NT2/D1 (cell line): Measurements from ENCODE around the gene ATP5PD.
"Not testable (repeated sequence)": the region's sequence is repeated elsewhere in the genome, so short reads cannot be mapped to it uniquely, and the experiment has no call there.

Experiments
- DNase-seq: peaks from one replicate; pipeline ENCODE4 v3.0.0-alpha.2; 2011; ENCODE audit warnings: low read depth, low spot score
- H3K27me3 ChIP-seq: 2 replicates; pipeline ENCODE4 v1.6.0; 2011; ENCODE audit warnings: mild to moderate bottlenecking; ENCODE audit not compliant: insufficient read length, insufficient read depth
- H3K36me3 ChIP-seq: 2 replicates; pipeline ENCODE4 v1.6.1; 2011; ENCODE audit warnings: mild to moderate bottlenecking, low read length, mixed read lengths; ENCODE audit not compliant: insufficient read depth, insufficient read length
- H3K4me1 ChIP-seq: 2 replicates; pipeline ENCODE4 v1.5.1; 2011; ENCODE audit not compliant: insufficient read depth, insufficient read length
- H3K4me3 ChIP-seq: 2 replicates; pipeline ENCODE4 v1.5.1; 2011; ENCODE audit warnings: low read depth; ENCODE audit not compliant: insufficient read length
- H3K9ac ChIP-seq: 2 replicates; pipeline ENCODE4 v1.6.0; 2011; ENCODE audit warnings: low read depth; ENCODE audit not compliant: insufficient read length
- H3K9me3 ChIP-seq: 2 replicates; pipeline ENCODE4 v1.5.1; 2011; ENCODE audit warnings: mild to moderate bottlenecking, low read length; ENCODE audit not compliant: insufficient read depth
- SUZ12 ChIP-seq: IDR thresholded peaks from 2 replicates; pipeline ENCODE4 v1.6.1; 2011; ENCODE audit not compliant: insufficient read length, insufficient read depth; ENCODE audit errors: extremely low read depth
- YY1 ChIP-seq: IDR thresholded peaks from 2 replicates; pipeline ENCODE4 v1.6.1; 2011; ENCODE audit not compliant: insufficient read length, insufficient read depth
- ZNF274 ChIP-seq: IDR thresholded peaks from 2 replicates; pipeline ENCODE4 v1.6.1; 2011; ENCODE audit warnings: mild to moderate bottlenecking, low read depth, low read length

The ATP5PD gene

DNA sequence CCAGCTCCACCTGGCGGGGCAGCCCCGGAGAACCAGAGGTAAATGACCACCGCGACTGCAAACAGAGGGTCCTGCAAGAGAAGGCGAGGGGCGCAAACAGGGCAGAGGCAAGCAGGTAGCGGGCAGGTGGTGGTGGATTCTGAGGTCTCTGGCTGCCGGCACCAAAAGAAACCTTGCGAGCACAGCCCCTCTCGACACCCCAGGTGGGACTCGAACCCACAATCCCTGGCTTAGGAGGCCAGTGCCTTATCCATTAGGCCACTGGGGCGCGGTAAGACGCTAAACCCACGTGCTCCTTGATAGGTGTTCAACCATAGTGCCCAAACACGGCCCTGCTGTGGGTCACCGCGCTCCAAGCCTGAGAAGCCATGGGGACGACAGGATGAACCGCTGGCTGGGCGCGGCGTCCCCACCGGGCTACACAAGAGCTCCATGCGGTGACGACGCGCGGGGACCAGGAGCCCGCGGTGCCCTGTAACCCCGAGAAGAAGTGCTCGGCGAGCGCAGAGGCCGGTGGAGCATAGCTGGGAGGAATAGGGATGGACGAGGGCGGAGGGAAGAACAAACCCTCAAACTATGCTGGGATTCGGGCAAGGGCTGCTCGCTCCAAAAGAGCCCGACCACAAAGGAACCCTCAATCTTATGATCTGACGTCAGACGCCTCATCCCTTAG, 12.4 kb downstream of the ATP5PD start:
- peak overlapping the region; percentile 91 for H3K9ac ChIP-seq
- peak overlapping the region; percentile 85 for H3K4me3 ChIP-seq
- H3K4me1 ChIP-seq, result peaks cover 9% of the 10 kb centered on the region
- peaks cover 22% of the 10 kb centered on the region for H3K9me3 ChIP-seq
- no peak for TF ChIP-seq SUZ12
- no peak for TF ChIP-seq ZNF274
- no peak for TF ChIP-seq YY1
- H3K36me3 ChIP-seq, result peaks cover 25% of the 10 kb centered on the region
- DNase-seq, result peak; percentile 76
- no peaks in the 10 kb centered on the region for H3K27me3 ChIP-seq

DNA sequence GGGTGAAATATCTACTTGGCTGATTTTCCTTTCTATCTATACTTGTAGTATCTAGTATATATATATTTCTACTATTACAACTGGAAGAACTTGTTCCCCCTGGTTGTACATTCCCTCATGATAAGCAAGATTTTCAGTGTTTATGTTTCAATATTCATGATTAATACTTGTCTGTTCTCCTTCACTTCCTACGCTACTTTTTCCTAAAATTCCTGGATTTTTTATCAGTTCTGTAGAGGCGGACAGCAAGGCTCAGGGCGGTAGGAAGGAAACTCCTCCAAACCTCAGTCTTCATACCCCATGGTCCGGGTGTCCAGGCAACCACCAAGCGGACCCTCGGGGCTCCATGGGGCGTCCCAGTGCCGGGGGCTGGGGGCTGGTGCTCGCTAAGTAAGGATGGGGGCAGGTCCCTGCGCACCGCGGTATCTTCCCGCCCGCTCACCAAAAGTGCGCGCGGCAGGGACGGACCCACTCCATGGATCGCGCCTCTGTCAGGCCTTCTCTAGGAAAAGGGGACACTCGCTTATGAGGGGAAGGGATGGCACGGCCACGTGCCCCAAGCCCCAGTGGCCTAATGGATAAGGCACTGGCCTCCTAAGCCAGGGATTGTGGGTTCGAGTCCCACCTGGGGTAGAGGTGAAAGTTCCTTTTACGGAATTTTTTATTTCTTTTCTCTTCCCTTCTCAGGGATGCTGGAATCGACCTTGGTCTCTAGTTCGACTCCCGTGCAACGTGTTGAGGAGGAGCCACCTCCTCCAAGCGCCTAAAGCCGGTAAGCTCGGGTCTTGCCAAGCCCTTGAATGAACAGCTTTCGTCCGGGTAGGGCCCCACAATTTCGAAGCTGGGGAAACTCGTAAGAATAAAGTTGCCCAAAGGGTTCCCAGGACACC, 13.2 kb downstream of the ATP5PD start:
- H3K9me3 ChIP-seq, result peaks cover 25% of the 10 kb centered on the region
- H3K9ac ChIP-seq, result peak overlapping the region; percentile 91
- peaks cover 9% of the 10 kb centered on the region for H3K4me1 ChIP-seq
- DNase-seq, result peak; percentile 77
- peak overlapping the region; percentile 85 for H3K4me3 ChIP-seq
- peaks cover 17% of the 10 kb centered on the region for H3K36me3 ChIP-seq
- TF ChIP-seq ZNF274 (no peak), YY1 (no peak), SUZ12 (no peak)
- H3K27me3 ChIP-seq, result no peaks in the 10 kb centered on the region

DNA sequence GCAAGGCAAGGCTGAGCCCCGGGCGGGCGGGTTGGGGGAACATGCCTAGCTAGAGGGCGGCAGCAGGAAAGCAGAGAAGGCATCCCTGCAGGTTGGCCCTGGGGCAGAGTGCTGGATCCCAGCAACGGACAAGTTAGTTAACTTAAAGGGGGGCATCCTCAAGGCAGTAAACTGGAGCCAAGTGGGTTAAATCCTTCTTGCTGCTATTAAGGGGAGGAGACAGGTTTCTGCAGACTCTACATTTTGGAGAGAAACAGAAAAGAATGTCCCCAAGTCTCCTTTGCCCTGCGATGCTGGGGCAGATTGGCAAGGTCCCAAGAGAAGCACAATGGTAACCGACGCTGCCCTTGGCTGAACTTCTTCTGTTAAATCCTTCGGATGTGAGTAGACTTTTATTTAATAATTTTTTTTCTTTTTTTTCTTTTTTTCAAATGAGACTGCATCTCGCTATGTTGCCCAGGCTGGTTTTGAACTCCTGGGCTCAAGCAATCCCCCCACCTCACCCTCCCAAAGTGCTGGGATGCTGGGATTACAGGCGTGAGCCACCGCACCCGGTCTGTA, 14.0 kb downstream of the ATP5PD start:
- Histone ChIP-seq H3K9me3 (peaks cover 25% of the 10 kb centered on the region), H3K4me3 (peak overlapping the region; percentile 85), H3K4me1 (peaks cover 9% of the 10 kb centered on the region), H3K36me3 (peaks cover 9% of the 10 kb centered on the region), H3K27me3 (no peaks in the 10 kb centered on the region), H3K9ac (peak overlapping the region; percentile 46)
- TF ChIP-seq ZNF274 (no peak), SUZ12 (no peak), YY1 (no peak)
- no peak for DNase-seq

DNA sequence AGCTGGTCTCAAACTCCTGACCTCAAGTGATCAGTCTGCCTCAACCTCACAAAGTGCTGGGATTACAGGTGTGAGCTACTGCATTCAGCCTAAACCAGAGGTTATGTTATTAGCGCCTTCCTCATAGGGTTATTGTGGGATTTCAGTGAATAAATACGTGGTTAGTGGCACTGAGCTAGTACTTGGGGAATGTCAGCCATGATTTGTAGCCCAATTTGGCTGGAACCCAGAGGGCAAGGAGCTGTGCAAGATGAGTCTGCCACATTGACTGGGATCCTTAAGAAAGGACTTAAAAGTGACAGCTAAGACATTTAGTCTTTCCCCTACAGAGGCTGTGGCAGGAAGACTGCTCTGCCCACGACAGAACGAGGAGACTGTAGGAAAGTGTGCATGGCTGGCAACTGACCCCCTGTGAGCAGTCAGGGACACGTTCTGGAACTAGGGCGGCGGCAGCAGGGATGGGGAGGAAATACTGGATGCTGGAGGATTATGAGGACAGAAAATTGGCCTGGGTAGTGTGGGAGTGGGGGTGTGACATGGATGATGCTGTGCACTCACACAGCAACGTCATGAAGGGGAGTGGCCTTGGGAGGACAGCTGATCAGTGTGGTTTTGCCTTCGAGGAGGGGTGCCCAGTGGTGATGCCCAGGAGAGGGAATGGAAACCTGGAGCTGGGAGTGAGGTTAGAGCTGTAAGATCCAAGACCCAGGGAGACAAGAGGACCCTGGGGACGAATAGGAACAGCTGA, 14.6 kb downstream of the ATP5PD start:
- H3K9me3 ChIP-seq, result peaks cover 25% of the 10 kb centered on the region

DNA sequence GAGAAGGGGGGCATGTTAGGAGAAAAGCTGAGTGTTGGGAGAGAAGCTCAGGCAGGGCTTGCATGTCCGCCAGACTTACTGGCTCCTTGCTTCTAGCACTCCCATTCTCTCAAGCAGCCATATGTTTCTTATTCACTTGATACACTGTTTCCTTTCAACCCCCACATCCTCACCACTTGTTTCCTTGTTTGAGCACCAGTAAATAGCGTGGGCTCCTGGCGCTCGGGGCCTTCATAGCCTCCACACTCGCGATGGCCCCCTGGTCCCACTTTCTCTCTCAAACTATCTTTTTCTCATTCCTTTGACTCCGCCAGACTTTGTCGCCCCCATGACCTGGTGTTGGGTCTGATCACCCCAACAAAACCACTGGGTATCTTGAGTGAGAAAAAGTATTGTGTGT, 16.6 kb downstream of the ATP5PD start:
- Histone ChIP-seq H3K36me3 (peaks cover 2% of the 10 kb centered on the region), H3K9ac (no peak overlapping the region), H3K9me3 (peaks cover 27% of the 10 kb centered on the region), H3K4me3 (no peak overlapping the region), H3K4me1 (peaks cover 3% of the 10 kb centered on the region), H3K27me3 (no peaks in the 10 kb centered on the region)
- TF ChIP-seq SUZ12, result no peak
- no peak for TF ChIP-seq ZNF274
- DNase-seq, result no peak

More for the DNA sequence above, 14.6 kb downstream of the ATP5PD start:
- Histone ChIP-seq H3K36me3 (peaks cover 6% of the 10 kb centered on the region), H3K4me1 (peaks cover 9% of the 10 kb centered on the region), H3K4me3 (no peak overlapping the region), H3K9ac (peak overlapping the region; percentile 2), H3K27me3 (no peaks in the 10 kb centered on the region)
- DNase-seq, result no peak
- TF ChIP-seq YY1 (no peak), SUZ12 (no peak), ZNF274 (no peak)

DNA sequence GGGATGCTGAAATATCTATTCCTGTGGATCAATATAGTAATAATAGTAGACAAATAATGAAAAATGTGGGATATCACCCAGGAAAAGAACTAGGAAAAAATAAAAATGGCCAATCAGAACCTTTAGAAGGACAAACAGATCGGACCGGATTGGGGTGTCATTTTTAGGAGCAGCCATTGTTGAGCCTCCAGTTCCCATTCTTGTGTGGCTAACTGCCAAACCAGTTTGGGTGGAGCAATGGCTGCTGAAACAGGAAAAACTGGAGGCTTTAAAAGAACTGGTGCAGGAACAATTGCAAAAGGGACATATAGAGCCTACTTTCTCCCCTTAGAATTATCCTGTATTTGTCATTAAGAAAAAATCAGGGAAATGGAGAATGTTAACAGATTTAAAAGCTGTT, 20.1 kb downstream of the ATP5PD start:
- H3K9ac ChIP-seq, H3K4me1 ChIP-seq, H3K4me3 ChIP-seq, DNase-seq, H3K27me3 ChIP-seq: not testable (repeated sequence)
- H3K36me3 ChIP-seq, result peaks cover 17% of the 10 kb centered on the region
- peaks cover 33% of the 10 kb centered on the region for H3K9me3 ChIP-seq

DNA sequence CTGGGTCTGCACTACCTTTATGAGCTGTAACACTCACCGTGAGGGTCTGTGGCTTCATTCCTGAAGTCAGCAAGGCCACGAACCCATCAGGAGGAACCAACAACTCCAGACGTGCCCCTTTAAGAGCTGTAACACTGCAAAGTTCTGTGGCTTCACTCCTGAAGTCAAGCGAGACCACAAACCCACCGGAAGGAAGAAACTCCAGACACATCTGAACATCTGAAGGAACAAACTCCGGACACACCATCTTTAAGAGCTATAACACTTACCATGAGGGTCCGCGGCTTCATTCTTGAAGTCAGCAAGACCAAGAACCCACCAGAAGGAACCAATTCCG, 21.4 kb downstream of the ATP5PD start:
- peaks cover 30% of the 10 kb centered on the region for H3K36me3 ChIP-seq
- H3K9ac ChIP-seq, DNase-seq, H3K4me3 ChIP-seq, H3K4me1 ChIP-seq, H3K27me3 ChIP-seq: not testable (repeated sequence)
- peaks cover 21% of the 10 kb centered on the region for H3K9me3 ChIP-seq
